D341Med (cell line): Measurements from ENCODE around the gene HORMAD1.
A peak's percentile ranks its signal among the peaks of the same experiment; 100 is the strongest.
"Not testable (repeated sequence)": the region's sequence is repeated elsewhere in the genome, so short reads cannot be mapped to it uniquely, and the experiment has no call there.

ENCODE experiments used
- DNase-seq: peaks from one replicate; pipeline ENCODE4 v3.0.0; 2012; ENCODE audit warnings: low spot score

The HORMAD1 gene, protein sequence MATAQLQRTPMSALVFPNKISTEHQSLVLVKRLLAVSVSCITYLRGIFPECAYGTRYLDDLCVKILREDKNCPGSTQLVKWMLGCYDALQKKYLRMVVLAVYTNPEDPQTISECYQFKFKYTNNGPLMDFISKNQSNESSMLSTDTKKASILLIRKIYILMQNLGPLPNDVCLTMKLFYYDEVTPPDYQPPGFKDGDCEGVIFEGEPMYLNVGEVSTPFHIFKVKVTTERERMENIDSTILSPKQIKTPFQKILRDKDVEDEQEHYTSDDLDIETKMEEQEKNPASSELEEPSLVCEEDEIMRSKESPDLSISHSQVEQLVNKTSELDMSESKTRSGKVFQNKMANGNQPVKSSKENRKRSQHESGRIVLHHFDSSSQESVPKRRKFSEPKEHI

GRCh38 chr1:150720703-150721102, at the start of gene HORMAD1:
Gene HORMAD1 (minus strand): TSS chr1:150720895. CDS start chr1:150719505, 1,390 bp downstream.
- peak; percentile 30 for DNase-seq

- not testable (repeated sequence) for DNase-seq
Observed at GRCh38 chr1:150767704-150768103, 47.0 kb upstream of the HORMAD1 start.

DNA sequence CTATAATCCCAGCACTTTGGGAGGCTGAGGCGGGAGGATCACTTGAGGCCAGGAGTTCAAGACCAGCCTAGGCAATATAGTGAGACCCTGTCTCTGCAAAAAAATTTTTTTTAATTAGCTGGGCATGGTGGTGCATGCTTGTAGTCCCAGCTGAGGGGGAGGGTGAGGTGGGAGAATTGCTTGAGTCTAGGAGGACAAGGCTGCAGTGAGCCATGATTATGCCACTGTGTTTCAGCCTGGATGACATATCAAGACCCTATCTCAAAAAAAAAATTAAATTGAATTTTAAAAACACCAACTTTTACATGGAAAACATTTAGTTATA, 45.2 kb upstream of the HORMAD1 start:
- DNase-seq: not testable (repeated sequence)

DNA sequence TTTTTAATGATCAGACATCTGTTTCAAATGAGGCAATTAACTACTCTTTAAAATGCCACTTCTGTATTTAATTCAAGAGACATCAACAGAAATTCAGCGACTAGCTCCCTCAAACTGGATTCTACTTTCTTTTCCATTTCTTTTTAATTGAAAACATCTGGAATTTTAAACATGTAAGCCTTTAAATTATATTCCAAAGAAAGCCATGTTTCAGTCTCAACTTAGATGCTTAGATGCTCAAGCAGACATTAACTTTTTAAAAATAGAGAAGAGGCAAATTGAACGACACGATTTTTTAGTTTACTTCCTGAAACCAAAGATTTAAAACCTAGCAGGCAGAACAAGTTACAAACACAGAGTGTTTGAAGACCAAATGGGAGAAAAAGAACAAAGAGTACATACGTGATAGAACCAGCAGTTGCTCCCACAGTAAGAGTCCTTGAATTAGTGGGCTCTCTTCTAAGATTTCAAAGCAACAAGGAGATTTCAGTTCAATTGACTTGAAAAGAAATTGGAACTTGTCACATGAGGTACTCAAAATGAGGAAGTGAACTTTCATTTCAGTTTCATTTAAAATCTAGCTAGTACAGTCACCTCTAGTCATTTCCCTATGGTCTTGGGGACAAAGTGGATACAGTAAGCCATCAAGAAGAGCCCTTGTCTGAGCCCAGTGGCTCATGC, 44.7 kb upstream of the HORMAD1 start, which contains the start of gene CTSS:
Gene CTSS, minus strand, starts transcription at position 483 of the 681 bp plus-strand sequence. CDS start 1,015 bp downstream, outside the sequence.
- no peak for DNase-seq

GRCh38 chr1:150764617-150765101, 44.0 kb upstream of the HORMAD1 start:
- no peak for DNase-seq

DNA sequence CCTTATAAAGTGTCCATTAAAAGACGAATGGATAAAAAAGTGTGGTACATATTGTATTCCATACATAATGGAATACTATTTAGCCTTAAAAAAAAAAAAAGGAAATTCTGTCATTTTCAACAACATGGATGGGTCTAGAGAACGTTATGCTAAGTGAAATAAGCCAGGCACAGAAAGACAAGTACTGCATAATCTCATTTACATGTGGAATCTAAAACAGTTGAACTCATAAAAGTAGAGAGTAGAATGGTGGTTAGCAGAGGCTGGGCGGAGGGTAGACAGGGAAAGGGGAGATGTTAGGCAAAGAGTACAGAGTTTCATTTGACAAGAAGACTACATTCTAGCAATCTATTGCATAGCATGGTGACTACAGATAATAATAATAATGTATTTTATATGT, 42.3 kb upstream of the HORMAD1 start:
- no peak for DNase-seq

- no peak for DNase-seq
Observed at GRCh38 chr1:150762552-150762951, 41.9 kb upstream of the HORMAD1 start.

GRCh38 chr1:150761801-150762200, 41.1 kb upstream of the HORMAD1 start:
- DNase-seq: no peak

- no peak for DNase-seq
Observed at GRCh38 chr1:150760013-150760412, 39.3 kb upstream of the HORMAD1 start.

- DNase-seq: no peak
Observed at GRCh38 chr1:150753416-150753815, 32.7 kb upstream of the HORMAD1 start.

DNA sequence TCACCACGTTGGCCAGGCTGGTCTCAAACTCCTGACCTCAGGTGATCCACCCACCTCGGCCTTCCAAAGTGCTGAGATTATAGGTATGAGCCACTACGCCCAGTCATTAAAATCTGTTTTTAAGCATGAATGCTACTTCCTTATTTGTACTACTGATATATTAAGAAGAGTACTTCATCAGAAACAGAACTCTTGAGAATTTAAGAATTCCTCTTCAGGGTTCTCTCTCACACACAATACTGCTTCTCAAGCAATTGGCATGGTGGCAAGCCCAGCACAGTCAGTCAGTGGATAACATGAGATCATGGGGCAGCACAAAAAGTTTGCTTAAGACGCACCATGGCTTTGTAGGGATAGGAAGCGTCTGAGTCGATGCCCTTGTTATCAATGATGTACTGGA, 30.7 kb upstream of the HORMAD1 start:
- DNase-seq: no peak

- DNase-seq: no peak
Observed at GRCh38 chr1:150749720-150750311, 29.1 kb upstream of the HORMAD1 start.

DNA sequence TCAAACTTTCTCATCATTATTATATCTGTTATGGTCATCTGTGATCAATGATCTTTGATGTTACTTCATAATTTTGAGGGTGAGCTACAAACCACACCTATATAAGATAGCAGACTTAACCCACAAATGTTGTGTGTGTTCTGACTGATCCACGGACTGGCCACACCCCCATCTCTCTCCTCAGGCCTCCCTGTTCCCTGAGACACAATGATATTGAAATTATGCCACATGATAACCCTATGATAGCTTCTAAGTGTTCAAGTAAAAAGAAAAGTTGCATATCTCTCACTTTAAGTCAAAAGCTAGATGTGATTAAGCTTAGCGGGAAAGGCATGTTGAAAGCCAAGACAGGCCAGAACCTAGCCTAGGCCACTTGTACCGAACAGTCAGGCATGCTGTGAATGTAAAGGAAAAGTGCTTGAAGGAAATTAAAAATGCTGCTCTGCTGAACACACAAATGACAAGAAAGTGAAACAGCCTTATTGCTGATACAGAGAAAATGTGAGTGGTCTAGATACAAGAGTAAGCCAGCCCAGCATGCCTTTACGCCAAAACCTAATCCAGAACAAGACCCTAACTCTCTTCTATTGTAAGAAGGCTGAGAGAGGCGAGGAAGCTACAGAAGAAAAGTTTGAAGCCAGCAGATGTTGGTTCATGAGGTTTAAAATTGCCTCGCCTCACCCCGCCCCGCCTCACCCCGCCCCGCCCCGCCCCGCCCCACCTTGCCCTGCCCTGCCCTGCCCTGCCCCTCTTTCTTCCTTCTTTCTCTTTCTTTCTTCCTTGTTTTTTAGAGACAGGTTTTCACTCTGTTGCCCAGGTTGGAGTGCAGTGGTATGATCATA, 28.4 kb upstream of the HORMAD1 start:
- DNase-seq: no peak

GRCh38 chr1:150730130-150730721, 9.5 kb upstream of the HORMAD1 start:
- DNase-seq: no peak

GRCh38 chr1:150724336-150724735, 3.6 kb upstream of the HORMAD1 start:
- no peak for DNase-seq

GRCh38 chr1:150720098-150720497, 597 bp downstream of the HORMAD1 start:
- DNase-seq: no peak

DNA sequence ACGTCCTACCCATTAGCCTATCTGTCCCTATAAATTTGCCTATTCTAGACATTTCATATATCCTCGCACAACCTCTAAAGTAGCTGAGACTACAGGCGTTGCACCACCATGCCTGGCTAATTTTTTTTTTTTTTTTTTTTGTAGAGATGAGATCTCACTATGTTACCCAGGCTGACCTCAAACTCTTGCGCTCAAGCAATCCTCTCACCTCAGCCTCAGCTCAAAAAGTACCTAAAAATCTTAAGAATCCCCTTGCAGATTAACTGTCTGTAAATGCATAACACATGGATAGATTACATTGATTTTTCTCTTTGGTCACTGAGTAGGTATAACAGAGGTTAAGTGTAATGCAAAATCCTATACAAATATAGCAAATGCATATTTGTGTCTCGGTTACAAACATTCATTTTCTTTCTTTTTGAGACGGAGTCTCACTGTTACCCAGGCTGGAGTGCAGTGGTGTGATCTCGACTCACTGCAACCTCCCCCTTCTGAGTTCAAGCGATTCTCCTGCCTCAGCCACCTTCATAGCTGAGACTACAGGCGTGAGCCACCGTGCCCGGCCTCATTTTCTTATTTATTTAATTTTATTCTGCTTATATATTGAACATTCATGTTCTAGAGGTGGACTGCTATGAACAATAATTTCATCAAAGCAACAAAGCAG, 2.3 kb downstream of the HORMAD1 start:
- no peak for DNase-seq

DNA sequence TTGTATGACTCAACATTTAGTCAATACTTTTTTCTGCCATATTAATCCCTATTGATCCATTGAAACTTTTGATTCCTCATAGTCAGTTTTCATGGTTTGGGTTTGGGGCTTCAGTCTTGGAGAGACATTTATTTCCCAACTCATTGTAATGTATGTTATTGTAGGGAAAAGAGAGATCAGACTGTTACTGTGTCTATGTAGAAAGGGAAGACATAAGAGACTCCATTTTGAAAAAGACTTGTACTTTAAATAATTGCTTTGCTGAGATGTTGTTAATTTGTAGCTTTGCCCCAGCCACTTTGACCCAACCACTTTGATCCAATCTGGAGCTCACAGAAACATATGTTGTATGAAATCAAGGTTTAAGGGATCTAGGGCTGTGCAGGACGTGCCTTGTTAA, 11.7 kb downstream of the HORMAD1 start:
- not testable (repeated sequence) for DNase-seq

DNA sequence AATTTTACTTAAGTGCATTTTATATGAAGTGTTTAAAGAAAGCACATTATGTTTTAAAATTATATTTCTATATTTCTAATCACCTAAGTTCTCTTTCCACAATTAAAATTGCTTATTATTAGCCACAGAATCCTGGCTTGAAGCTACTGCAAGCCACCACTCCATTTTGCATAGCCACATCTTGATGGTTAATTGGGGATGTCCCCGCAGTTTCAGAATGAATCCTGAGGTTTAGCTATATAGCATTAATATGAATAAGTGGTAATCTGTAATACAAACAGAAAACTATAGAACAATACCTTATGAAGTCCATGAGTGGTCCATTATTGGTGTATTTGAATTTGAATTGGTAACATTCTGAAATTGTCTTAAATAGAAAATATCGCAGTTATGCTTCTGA, 12.1 kb downstream of the HORMAD1 start:
- no peak for DNase-seq

GRCh38 chr1:150706091-150706490, 14.6 kb downstream of the HORMAD1 start:
- DNase-seq: no peak

DNA sequence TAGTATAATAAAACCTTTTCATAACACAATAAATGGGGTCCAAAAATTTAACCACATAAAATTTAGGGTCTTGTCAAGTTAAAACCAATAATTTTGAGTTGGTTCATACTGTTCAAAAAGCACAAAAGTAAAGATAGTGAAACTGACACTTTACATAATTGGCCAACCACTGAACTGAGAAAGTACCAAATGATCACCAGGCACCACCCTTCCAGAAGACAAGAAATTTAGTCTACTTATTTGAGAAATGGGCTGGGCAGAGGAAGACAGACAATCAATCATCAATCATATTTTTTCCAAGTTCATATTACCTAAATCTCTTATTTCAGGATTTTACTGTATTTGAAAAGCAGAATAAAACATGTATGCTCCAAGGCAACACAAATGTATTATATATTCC, 17.3 kb downstream of the HORMAD1 start:
- no peak for DNase-seq
